Sigmoid colon (tissue), 3 donors: ENCODE results near the gene PLVAP.

ENCODE experiments used
- CTCF ChIP-seq, 4 experiments: fragments of 450-650 bp in 3 of 4; fragments of 200-600 bp in 1 of 4; IDR thresholded peaks; one replicate each; pipeline ENCODE4 v1.5.1; 2016 to 2019; ENCODE audit warnings: antibody characterized with exemption in 4 of 4, mild to moderate bottlenecking in 3 of 4, moderate library complexity in 2 of 4
- POLR2A ChIP-seq, 2 donors: fragments of 450-650 bp; IDR thresholded peaks; one replicate each; pipeline ENCODE4 v1.6.1; 2016; ENCODE audit warnings: antibody characterized with exemption in 2 of 2, mild to moderate bottlenecking in 2 of 2, moderate library complexity in 2 of 2

GRCh38 chr19:17348700-17349099 lies 28.4 kb downstream of the PLVAP start:
- TF ChIP-seq CTCF (IDR thresholded peaks at IDR 0.05) (no peak), POLR2A (IDR thresholded peaks at IDR 0.05) (no peak)
